SK-N-SH treated with all-trans-retinoic acid at 6 μM for 48 hours (cell line): Measurements from ENCODE around the gene NDUFA1.
A peak's percentile ranks its signal among the peaks of the same experiment; 100 is the strongest.

Source experiments
- ATAC-seq: fragments of 200-7000 bp; cut with Tn5 transposase; 3 replicates; pipeline ENCODE4 v1.9.1; 2020; ENCODE audit warnings: mild to moderate bottlenecking, moderate library complexity
- BACH2 ChIP-seq: fragments of 250-450 bp; sonication (Bioruptor Pico); IDR thresholded peaks from 2 replicates; pipeline ENCODE4 v1.9.0; 2021; ENCODE audit warnings: mild to moderate bottlenecking, borderline replicate concordance
- CSRNP3 ChIP-seq: fragments of 250-450 bp; sonication (Bioruptor Pico); IDR thresholded peaks from 2 replicates; pipeline ENCODE4 v1.5.1; 2021; ENCODE audit warnings: mild to moderate bottlenecking, moderate library complexity
- ESRRG ChIP-seq: fragments of 250-450 bp; sonication (Bioruptor Pico); IDR thresholded peaks from 2 replicates; pipeline ENCODE4 v1.6.1; 2021; ENCODE audit warnings: mild to moderate bottlenecking
- GLIS3 ChIP-seq: fragments of 250-450 bp; sonication (Bioruptor Pico); IDR thresholded peaks from 2 replicates; pipeline ENCODE4 v1.5.0; 2020; ENCODE audit warnings: mild to moderate bottlenecking, moderate library complexity
- ISL1 ChIP-seq: fragments of 250-450 bp; sonication (Bioruptor Pico); IDR thresholded peaks from 2 replicates; pipeline ENCODE4 v2.1.2; 2022; ENCODE audit warnings: mild to moderate bottlenecking, moderate library complexity
- PATZ1 ChIP-seq: fragments of 250-450 bp; sonication (Bioruptor Pico); IDR thresholded peaks from 2 replicates; pipeline ENCODE4 v1.8.0; 2020; ENCODE audit warnings: mild to moderate bottlenecking, moderate library complexity, borderline replicate concordance
- RARB ChIP-seq: fragments of 250-450 bp; sonication (Bioruptor Pico); IDR thresholded peaks from 2 replicates; pipeline ENCODE4 v1.8.0; 2021; ENCODE audit warnings: mild to moderate bottlenecking, moderate library complexity
- SNAI2 ChIP-seq: fragments of 250-450 bp; sonication (Bioruptor Pico); IDR thresholded peaks from 2 replicates; pipeline ENCODE4 v1.5.0; 2020; ENCODE audit warnings: mild to moderate bottlenecking, moderate library complexity
- TCF4 ChIP-seq: fragments of 250-450 bp; sonication (Bioruptor Pico); IDR thresholded peaks from 2 replicates; pipeline ENCODE4 v1.8.0; 2021; ENCODE audit warnings: mild to moderate bottlenecking, moderate library complexity, borderline replicate concordance
- TOX ChIP-seq: fragments of 250-450 bp; sonication (Bioruptor Pico); IDR thresholded peaks from 2 replicates; pipeline ENCODE4 v1.8.0; 2021; ENCODE audit warnings: mild to moderate bottlenecking, moderate library complexity, borderline replicate concordance
- ZC3H10 ChIP-seq: fragments of 250-450 bp; sonication (Bioruptor Pico); IDR thresholded peaks from 2 replicates; pipeline ENCODE4 v1.5.1; 2021; ENCODE audit warnings: mild to moderate bottlenecking, moderate library complexity
- ZNF565 ChIP-seq: fragments of 450-650 bp; formaldehyde crosslinking; conservative IDR thresholded peaks from 2 replicates; pipeline ENCODE4 v1.5.0; 2020; ENCODE audit warnings: low read depth, mild to moderate bottlenecking, moderate library complexity
- ZNF70 ChIP-seq: fragments of 450-650 bp; formaldehyde crosslinking; IDR thresholded peaks from 2 replicates; pipeline ENCODE4 v1.5.0; 2020; ENCODE audit warnings: mild to moderate bottlenecking, moderate library complexity
- TF ChIP-seq, protein P1 (sequence below): fragments of 250-450 bp; sonication (Bioruptor Pico); IDR thresholded peaks from 2 replicates; pipeline ENCODE4 v1.8.0; 2021; ENCODE audit warnings: low read depth, mild to moderate bottlenecking, moderate library complexity, borderline replicate concordance
- TF ChIP-seq, protein P2 (sequence below): fragments of 250-450 bp; sonication (Bioruptor Pico); IDR thresholded peaks from 2 replicates; pipeline ENCODE4 v1.5.1; 2020; ENCODE audit warnings: low read depth, mild to moderate bottlenecking, moderate library complexity

NDUFA1 gene

DNA sequence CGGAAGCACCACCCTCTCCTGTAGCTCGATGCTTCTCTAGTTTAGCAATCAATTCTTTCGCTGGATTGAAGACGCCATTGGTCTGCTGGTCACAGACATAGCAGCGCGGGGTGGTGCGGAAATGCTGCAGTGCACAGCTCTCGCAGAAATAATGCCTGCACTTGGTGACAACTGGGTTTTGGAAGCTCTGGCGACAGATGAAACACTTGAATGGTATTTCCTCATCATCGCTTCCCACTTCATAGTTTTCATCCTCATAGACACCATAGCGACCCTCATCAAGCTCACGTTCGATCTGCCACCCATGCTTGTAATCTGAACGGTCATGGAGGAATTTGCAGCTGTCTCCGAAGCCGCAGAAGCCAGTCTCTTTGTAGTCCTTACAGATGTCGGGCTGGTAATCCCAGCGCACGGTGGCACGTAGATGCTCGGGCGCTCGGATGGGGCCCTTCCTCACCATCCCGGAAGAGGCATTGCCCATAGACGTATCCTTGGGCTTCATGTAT is 953 bp upstream of the NDUFA1 start:
- peak; percentile 53 for ATAC-seq
- TF ChIP-seq ZC3H10 (CRISPR knock-in tag) (no peak), ZNF565 (CRISPR knock-in tag) (no peak), ISL1 (CRISPR knock-in tag) (no peak), RARB (CRISPR knock-in tag) (no peak), CSRNP3 (CRISPR knock-in tag) (no peak), TOX (CRISPR knock-in tag) (no peak), PATZ1 (no peak), ESRRG (CRISPR knock-in tag) (no peak), SNAI2 (CRISPR knock-in tag) (no peak)
- TF ChIP-seq, protein P1, sequence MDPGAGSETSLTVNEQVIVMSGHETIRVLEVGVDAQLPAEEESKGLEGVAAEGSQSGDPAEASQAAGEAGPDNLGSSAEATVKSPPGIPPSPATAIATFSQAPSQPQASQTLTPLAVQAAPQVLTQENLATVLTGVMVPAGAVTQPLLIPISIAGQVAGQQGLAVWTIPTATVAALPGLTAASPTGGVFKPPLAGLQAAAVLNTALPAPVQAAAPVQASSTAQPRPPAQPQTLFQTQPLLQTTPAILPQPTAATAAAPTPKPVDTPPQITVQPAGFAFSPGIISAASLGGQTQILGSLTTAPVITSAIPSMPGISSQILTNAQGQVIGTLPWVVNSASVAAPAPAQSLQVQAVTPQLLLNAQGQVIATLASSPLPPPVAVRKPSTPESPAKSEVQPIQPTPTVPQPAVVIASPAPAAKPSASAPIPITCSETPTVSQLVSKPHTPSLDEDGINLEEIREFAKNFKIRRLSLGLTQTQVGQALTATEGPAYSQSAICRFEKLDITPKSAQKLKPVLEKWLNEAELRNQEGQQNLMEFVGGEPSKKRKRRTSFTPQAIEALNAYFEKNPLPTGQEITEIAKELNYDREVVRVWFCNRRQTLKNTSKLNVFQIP, result no peak

DNA sequence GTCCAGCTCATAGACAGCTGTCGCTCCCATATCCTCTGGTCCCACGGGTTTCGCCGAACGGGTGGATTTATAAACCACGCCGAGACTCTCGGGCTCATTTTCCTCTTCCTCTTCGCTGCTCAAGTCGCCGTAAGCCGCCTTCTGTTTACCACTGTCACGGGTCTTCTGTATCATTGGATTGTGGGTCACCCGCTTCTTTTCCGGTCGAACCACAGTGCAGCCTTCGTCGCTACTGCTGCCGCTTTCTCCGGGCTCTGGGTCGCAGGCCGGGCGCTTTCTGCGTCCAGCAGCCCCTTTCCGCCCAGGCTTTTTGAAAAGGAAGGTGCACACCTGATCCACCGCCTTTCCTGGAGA is 410 bp upstream of the NDUFA1 start:
- ATAC-seq, result peak; percentile 37
- TF ChIP-seq BACH2 (CRISPR knock-in tag) (no peak), SNAI2 (CRISPR knock-in tag) (no peak), CSRNP3 (CRISPR knock-in tag) (no peak), PATZ1 (no peak)
- TF ChIP-seq, protein P2, sequence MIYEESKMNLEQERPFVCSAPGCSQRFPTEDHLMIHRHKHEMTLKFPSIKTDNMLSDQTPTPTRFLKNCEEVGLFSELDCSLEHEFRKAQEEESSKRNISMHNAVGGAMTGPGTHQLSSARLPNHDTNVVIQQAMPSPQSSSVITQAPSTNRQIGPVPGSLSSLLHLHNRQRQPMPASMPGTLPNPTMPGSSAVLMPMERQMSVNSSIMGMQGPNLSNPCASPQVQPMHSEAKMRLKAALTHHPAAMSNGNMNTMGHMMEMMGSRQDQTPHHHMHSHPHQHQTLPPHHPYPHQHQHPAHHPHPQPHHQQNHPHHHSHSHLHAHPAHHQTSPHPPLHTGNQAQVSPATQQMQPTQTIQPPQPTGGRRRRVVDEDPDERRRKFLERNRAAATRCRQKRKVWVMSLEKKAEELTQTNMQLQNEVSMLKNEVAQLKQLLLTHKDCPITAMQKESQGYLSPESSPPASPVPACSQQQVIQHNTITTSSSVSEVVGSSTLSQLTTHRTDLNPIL (CRISPR knock-in tag), result no peak

DNA sequence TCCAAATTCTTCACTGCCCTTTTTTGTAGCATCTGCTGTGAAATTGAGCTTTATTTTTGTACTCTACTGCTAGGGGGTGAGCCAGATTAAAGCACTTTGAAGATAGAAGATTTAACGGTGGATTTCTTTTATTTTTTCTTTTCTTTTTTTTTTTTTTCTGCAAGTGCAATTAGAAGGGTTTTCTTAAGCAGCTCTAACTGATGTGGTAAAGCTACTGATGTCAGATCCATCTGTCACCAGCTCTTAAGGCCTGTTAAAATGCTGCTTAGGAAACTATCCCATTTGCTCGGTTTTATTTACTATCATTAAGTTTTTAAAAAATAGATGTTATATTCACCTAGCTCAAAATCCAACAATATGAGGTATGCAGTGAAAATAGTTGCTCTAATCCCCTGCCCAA is 7.1 kb downstream of the NDUFA1 start:
- TF ChIP-seq GLIS3 (CRISPR knock-in tag) (no peak), SNAI2 (CRISPR knock-in tag) (no peak), BACH2 (CRISPR knock-in tag) (no peak)
- no peak for ATAC-seq

DNA sequence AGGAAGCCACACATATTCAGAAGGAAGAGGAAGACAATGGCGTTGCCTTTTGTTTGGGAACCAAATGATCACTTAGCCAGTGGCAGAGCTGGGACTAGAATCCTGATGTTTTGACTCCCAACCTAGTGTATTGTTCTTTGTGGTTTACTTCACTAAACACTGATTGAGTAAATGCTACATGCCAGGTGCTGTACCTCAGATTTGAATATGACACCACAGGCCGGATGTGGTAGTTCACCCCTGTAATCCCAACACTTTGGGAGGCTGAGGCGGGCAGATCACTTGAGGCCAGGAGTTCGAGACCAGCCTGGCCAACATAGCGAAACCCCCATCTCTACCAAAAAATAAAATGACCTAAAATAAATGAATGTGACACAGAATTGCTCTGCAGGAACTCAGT is 8.4 kb downstream of the NDUFA1 start:
- no peak for ATAC-seq
- TF ChIP-seq BACH2 (CRISPR knock-in tag) (no peak), ZNF70 (CRISPR knock-in tag) (no peak), PATZ1 (no peak), RARB (CRISPR knock-in tag) (no peak), TOX (CRISPR knock-in tag) (no peak), TCF4 (CRISPR knock-in tag) (no peak)
- TF ChIP-seq, protein P1, result no peak
